ENCODE data around the gene TSC2. TPM values are rescaled to one million over a fixed set of nuclear protein-coding genes. Genes with fewer than 3 reads are reported as not detected.

Gene TSC2
- total RNA-seq, 4 donors from 2014 or later, result 101 to 148 (median 109) TPM

DNA sequence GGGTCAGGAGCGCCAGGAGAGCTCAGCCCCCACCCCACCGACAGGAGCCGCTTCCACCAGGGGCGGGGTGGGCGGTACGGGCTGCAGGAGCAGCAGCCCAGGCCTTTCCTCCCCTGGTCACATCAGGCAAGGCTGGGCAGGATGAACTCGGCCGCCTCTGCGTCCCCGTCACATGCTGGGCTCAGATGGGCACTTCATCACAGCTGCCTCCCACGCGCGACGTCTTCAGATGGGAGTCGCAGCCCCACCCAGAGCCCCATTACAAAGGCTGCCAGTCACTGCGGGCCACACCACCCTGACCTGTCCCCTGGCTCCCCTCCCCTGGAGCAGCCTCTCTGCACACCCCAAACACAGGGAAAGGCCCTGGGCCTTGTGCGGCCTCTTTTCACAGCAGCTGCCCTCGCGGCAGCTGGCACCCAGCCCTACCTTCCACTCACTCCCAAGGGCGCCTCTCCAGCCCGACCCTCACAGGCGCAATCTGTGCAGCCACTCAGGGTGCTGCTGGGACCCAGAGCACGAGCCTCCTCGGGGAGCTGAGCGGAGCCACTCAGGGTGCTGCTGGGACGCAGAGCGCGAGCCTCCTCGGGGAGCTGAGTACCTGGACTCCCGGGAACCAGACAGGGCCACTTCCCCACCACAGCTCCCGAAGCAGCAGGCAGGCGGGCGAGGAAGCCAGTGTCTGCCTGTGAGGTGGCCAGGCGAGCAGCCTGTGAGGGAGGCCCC lies 42.8 kb upstream of the TSC2 start:
- 80 to 86% methylated on average over 16 to 25 of the region's 34 CpGs for WGBS, 2 donors
- no peak overlapping the region for H3K27ac ChIP-seq

DNA sequence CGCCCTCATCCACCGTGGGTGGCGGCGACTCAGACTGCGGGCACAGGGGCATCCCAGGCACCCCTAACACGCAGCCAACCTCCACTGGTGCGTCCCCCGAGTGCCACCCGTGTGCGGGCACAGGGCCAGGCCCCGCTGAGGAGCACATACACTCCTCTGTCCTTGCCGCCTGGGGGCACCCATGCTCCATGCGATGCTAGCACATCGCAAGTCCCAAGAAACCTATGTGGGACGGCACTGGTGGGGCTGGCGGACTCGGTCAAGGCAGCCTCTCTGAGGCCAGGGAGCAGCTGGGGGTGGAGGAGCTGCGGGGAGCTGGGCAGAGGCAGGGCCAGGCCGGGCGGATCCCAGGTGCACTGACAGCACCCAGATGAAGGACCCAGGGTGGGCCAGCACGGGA lies 42.1 kb upstream of the TSC2 start:
- peaks cover 24 to 26% of the 10 kb centered on the region in 2 donors for H3K36me3 ChIP-seq
- WGBS, 2 donors, result 83 to 84% methylated on average over 9 to 16 of the region's 21 CpGs
- no peak for TF ChIP-seq POLR2A (IDR thresholded peaks at IDR 0.05)
- TF ChIP-seq, protein P1, sequence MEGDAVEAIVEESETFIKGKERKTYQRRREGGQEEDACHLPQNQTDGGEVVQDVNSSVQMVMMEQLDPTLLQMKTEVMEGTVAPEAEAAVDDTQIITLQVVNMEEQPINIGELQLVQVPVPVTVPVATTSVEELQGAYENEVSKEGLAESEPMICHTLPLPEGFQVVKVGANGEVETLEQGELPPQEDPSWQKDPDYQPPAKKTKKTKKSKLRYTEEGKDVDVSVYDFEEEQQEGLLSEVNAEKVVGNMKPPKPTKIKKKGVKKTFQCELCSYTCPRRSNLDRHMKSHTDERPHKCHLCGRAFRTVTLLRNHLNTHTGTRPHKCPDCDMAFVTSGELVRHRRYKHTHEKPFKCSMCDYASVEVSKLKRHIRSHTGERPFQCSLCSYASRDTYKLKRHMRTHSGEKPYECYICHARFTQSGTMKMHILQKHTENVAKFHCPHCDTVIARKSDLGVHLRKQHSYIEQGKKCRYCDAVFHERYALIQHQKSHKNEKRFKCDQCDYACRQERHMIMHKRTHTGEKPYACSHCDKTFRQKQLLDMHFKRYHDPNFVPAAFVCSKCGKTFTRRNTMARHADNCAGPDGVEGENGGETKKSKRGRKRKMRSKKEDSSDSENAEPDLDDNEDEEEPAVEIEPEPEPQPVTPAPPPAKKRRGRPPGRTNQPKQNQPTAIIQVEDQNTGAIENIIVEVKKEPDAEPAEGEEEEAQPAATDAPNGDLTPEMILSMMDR (IDR thresholded peaks at IDR 0.05), result no peak
- intact Hi-C loops (cut with DNase I), result no loop called here
- H3K4me3 ChIP-seq (replicated peaks in 1 of 3), result no peak overlapping the region
- peak in 1 of 2 donors; percentile 28 for DNase-seq
- no peak overlapping the region for H3K27ac ChIP-seq
- no peaks in the 10 kb centered on the region for H3K9me3 ChIP-seq
- H3K27me3 ChIP-seq, result no peaks in the 10 kb centered on the region
- H3K4me1 ChIP-seq, result peaks cover 28 to 48% of the 10 kb centered on the region in 2 donors

More for the DNA sequence above, 42.8 kb upstream of the TSC2 start:
- Histone ChIP-seq H3K4me1 (peaks cover 21 to 43% of the 10 kb centered on the region in 2 donors), H3K27me3 (no peaks in the 10 kb centered on the region), H3K4me3 (replicated peaks in 1 of 3) (no peak overlapping the region), H3K36me3 (peaks cover 29 to 31% of the 10 kb centered on the region in 2 donors), H3K9me3 (no peaks in the 10 kb centered on the region)
- intact Hi-C loops (cut with DNase I), result no loop called here
- peak in 1 of 2 donors; percentile 29 for DNase-seq
- TF ChIP-seq, protein P1 (IDR thresholded peaks at IDR 0.05), result no peak
- no peak for TF ChIP-seq POLR2A (IDR thresholded peaks at IDR 0.05)

DNA sequence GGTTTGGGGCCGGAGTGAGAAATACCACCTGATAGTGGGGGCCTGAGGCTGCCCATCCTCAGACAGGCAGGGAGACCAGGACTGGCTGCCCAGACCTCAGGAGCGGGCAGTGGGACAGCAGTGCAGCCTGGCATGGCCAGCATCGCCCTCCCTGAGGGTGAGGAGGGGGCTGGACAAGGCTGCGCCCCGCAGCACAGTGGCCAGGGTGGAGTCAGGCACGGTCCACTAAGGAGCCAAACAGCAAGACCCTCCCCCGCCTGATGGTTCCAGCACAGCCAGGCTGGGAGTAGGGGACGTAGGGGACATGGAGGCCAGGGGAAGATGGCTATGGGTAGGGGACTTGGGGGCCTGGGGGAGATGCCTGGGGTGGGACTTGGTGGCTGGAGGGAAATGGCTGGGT lies 41.5 kb upstream of the TSC2 start:
- Histone ChIP-seq H3K9me3 (no peaks in the 10 kb centered on the region), H3K4me1 (peaks cover 28 to 48% of the 10 kb centered on the region in 2 donors), H3K36me3 (peaks cover 18 to 20% of the 10 kb centered on the region in 2 donors), H3K27ac (no peak overlapping the region), H3K27me3 (no peaks in the 10 kb centered on the region), H3K4me3 (replicated peaks in 1 of 3) (no peak overlapping the region)
- intact Hi-C loops (cut with DNase I), result no loop called here
- no peak for TF ChIP-seq POLR2A (IDR thresholded peaks at IDR 0.05)
- TF ChIP-seq, protein P1 (IDR thresholded peaks at IDR 0.05), result no peak
- 92 to 96% methylated on average over 8 of the region's 8 CpGs for WGBS, 2 donors
- DNase-seq, result no peak

DNA sequence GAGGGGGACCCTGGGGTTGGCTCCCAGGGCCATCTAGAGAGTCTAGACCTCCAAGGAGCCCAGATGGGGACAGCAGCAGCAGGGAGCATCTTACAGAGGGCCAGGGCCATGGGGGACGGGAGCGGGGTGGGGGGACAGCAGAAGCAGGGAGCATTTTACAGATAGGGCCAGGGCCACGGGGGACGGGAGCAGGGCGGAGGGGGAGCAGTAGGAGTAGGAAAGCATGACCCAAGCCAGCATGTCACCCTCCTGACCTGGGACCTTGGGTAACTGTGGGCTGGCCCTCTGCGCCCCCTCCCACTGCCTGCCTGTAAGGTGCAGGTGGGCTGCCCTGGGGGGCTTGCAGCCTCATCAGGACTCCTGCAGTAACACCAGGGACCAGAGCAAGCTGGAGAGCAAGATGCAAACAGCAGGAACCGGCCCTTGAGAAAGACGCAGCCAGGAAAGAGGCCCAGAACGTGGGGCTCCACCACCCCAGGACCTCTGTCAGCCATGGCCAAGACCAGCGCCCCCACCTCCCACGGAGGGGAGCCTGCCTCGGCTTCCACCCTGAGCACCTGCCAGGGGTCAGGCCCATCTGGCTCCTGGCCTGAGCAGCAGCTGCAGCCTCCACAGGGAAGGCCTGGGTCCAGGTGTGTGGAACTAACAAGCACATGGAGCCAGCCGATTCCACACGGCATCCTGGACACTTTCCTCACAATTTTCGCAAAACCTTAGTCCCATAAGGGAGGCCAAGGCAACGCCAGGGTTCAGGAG lies 40.5 kb upstream of the TSC2 start:
- Histone ChIP-seq H3K27ac (no peak overlapping the region), H3K4me1 (peaks cover 28 to 48% of the 10 kb centered on the region in 2 donors), H3K9me3 (no peaks in the 10 kb centered on the region), H3K27me3 (no peaks in the 10 kb centered on the region), H3K36me3 (peaks cover 9 to 10% of the 10 kb centered on the region in 2 donors), H3K4me3 (replicated peaks in 1 of 3) (no peak overlapping the region)
- no peak for DNase-seq
- WGBS, 2 donors, result 90 to 93% methylated on average over 9 to 11 of the region's 16 CpGs
- TF ChIP-seq POLR2A (IDR thresholded peaks at IDR 0.05), result no peak
- TF ChIP-seq, protein P1 (IDR thresholded peaks at IDR 0.05), result no peak
- intact Hi-C loops (cut with DNase I), result no loop called here
